HG02678 (cell line): ENCODE measurements around the gene LRRC66.

Source experiments
- ATAC-seq: cut with Tn5 transposase; IDR thresholded peaks from one replicate; pipeline ENCODE4 v1.9.1; 2021; ENCODE audit warnings: mild to moderate bottlenecking, moderate library complexity; ENCODE audit not compliant: unreplicated experiment

LRRC66 gene

GRCh38 chr4:52015366-52015765 is 4.8 kb downstream of the LRRC66 start:
- no peak for ATAC-seq

- no peak for ATAC-seq
These were observed 5.3 kb downstream of the LRRC66 start for GRCh38 chr4:52014903-52015302.

- ATAC-seq, result no peak
These were observed 7.5 kb downstream of the LRRC66 start for GRCh38 chr4:52012651-52013050.

- ATAC-seq, result no peak
These were observed 9.2 kb downstream of the LRRC66 start for GRCh38 chr4:52010986-52011385.

GRCh38 chr4:52006887-52007286 is 13.3 kb downstream of the LRRC66 start:
- no peak for ATAC-seq

GRCh38 chr4:52005604-52006273 is 14.4 kb downstream of the LRRC66 start:
- no peak for ATAC-seq

GRCh38 chr4:52004414-52004813 is 15.7 kb downstream of the LRRC66 start:
- no peak for ATAC-seq

GRCh38 chr4:52001616-52002015 is 18.5 kb downstream of the LRRC66 start:
- ATAC-seq, result no peak

- no peak for ATAC-seq
These were observed 20.9 kb downstream of the LRRC66 start for GRCh38 chr4:51999250-51999649.

- no peak for ATAC-seq
These were observed 21.3 kb downstream of the LRRC66 start for GRCh38 chr4:51998837-51999236.

- no peak for ATAC-seq
These were observed 22.5 kb downstream of the LRRC66 start for GRCh38 chr4:51997647-51998046.

GRCh38 chr4:51995647-51996220 is 24.4 kb downstream of the LRRC66 start:
- no peak for ATAC-seq

- no peak for ATAC-seq
These were observed 54.3 kb downstream of the LRRC66 start for GRCh38 chr4:51965862-51966261.

- no peak for ATAC-seq
These were observed 56.2 kb downstream of the LRRC66 start for GRCh38 chr4:51963841-51964517.

- no peak for ATAC-seq
These were observed 59.7 kb downstream of the LRRC66 start for GRCh38 chr4:51960486-51960885.

GRCh38 chr4:51958199-51958968 is 61.8 kb downstream of the LRRC66 start:
- ATAC-seq, result no peak
